ENCODE measurements around the gene AQP12B.
"Not testable (repeated sequence)": the region's sequence is repeated elsewhere in the genome, so short reads cannot be mapped to it uniquely, and the experiment has no call there.

Gene AQP12B, protein sequence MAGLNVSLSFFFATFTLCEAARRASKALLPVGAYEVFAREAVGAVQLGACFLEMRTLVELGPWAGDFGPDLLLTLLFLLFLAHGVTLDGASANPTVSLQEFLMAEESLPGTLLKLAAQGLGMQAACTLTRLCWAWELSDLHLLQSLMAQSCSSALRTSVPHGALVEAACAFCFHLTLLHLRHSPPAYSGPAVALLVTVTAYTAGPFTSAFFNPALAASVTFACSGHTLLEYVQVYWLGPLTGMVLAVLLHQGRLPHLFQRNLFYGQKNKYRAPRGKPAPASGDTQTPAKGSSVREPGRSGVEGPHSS

DNA sequence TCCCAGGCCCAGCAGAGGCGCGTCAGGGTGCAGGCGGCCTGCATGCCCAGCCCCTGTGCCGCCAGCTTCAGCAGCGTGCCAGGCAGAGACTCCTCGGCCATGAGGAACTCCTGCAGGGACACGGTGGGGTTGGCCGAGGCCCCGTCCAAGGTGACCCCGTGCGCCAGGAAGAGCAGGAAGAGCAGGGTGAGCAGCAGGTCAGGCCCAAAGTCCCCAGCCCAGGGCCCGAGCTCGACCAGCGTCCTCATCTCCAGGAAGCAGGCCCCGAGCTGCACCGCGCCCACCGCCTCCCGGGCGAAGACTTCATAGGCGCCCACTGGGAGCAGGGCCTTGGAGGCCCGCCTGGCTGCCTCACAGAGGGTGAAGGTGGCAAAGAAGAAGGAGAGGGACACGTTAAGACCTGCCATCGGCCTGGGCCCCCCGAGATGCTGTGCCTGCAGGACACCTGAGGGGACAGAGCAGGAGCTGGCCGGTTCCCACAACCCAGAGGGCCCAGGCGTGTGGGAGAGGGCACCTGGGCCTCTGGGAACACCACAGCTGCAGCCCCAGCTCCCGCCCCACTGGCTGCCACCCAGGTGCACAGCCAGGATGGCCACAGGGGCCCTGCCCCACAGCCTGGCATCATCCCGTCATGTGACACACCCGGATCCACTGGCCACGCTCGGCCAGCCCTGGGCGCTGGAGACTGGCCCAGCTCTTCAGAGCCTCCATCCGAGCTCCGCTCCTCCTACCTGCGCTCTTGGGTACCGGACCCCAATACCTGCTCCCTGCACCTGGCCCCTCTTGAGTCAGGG, at the start of gene AQP12B:
Gene AQP12B (minus strand): TSS at position 455 of the 794 bp plus-strand sequence. CDS start 48 bp downstream, at position 407.
- not testable (repeated sequence) for DNase-seq (ENCODE audit: low spot score)

DNA sequence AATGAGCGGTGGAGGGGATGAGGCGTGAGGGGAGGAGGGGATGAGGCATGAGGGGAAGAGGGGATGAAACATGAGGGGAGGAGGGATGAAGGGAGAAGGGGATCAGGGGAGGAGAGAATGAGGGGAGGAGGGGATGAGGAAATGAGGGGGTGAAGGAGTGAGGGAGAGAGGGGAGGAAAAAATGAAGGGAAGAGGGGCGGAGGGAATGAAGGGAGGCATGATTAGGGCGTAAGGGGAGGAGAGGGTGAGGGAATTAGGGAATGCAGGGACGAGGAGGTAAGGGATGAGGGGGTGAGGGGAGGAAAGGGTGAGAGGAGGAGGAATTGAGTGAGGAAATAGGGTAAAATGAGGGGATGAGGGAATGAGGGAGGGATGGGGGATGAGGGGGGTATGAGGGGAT, 49.5 kb upstream of the AQP12B start:
- no peak for DNase-seq (ENCODE audit: low spot score)

DNA sequence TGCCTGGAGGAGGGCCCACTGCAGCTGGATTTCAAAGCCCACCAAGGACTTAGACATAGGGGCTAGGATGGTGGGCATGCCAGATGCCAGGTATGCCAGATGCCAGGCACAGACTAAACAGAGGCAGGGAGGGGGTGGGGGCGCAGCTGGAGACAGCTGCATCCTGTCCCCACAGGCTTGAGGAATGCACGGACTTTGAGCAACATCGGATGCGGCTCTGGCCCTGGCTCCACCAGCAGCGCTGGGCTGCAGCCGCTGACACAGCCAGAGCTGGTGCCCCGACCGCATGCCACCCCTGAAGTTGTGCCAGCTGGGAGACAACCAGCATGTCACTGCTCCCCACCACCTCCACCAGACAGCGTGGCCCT, 48.5 kb upstream of the AQP12B start:
- DNase-seq (ENCODE audit: low spot score) = no peak

DNA sequence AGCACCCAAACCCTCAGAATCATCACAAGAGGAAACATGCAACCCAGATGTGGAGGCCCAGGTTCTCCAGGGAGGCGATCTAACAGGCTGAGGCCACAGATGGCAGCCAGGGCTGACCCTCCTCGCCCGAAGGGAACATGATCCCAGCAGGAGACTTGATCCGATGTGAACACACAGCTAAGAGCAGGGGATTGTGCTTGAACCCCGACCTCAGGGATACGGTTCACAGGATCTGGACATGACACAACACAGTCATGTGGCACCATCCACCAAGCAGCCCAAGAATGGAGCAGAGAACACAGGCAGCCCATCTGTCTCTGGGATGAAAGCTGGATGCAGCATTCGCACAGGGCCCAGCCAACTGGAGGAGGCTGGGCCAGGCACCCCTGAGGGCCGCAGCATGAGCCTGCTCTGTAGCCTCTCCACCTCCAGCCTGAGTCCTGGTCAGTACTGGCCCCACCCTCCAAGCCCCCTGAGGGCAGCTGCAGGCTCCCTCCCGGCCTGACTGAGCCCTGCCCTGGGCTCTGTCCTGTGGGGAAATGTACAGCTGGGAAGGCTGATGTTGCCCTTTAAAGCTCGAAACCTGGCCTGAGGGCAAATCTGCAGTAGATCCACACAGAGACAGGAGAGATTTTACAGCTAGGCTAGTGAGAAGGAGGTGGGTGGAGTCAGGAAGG, 48.0 kb upstream of the AQP12B start:
- no peak for DNase-seq (ENCODE audit: low spot score)

DNA sequence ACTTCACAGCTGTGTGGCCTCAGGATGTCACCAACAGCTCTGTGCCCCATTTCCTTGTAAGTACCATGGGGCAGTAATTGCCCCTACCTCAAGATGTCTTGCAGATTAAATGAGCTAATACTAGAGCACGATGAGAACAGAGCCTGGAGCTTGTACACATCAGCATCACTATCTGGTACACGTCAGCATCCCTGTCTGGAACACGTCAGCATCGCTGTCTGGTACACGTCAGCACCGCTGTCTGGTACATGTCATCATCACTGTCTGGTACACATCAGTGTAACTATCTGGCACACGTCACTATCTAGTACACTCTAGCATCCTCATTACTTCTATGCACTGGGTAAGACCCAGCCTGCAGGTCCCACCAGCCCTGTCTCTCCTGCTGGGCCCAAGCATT, 46.1 kb upstream of the AQP12B start:
- DNase-seq (ENCODE audit: low spot score) = no peak

DNA sequence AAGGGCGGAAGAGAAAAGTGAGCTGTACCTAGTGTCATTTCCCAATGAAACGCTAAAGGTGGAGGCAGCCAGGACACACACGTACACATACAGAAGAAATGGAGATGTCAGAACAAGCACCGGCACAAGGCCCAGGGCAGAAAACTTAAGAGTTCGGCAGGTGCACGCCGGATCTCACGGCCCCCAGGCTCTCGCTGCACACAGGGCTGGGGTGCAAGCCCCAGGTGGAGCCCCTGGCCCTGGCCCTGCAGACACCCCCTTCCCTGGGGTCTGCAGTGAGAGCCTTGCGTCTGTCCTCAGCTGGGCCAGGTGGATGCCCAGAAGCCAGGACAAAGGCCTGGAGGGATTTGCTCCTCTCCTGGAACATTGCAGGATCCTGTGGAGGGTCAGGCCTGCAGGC, 45.7 kb upstream of the AQP12B start:
- no peak for DNase-seq (ENCODE audit: low spot score)

DNA sequence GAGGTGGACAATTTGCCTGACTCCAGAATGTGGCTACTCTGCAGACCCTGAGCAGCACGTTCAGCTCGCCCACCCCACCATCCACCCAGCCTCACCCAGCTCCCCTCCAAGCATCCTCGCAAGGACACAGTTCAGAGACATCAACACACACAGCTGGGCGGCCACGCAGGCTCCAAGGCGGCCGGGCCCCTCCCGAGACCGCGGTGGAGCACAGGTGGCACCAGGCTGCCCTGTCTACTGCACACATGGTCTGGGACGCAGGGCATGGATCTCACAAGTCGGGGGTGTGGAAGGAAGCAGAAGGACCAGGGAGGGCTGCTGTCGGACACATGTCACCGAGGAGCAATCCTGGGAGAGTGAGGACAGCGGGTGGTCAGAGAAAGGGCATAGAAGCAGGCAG, 45.2 kb upstream of the AQP12B start:
- DNase-seq (ENCODE audit: low spot score) = no peak

DNA sequence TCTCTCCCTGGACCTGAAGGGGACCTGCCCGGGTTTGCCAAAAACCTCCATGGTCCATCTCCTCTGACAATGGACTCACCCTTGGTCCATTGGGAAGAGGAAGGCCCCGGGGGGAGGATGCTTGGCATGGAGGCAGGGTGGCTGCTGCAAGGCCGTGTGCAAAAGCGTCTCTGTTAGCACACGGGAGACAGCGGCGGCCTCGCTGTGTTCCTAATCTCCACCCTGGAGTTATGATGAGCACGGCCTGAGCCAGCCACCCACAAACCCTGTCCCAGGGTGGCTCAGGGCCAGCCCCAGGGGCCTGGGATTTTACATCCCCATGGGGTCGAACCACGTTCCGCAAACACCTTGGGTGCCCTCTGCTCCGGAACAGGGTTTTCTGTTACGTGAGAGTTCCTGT, 44.8 kb upstream of the AQP12B start:
- DNase-seq (ENCODE audit: low spot score) = no peak

DNA sequence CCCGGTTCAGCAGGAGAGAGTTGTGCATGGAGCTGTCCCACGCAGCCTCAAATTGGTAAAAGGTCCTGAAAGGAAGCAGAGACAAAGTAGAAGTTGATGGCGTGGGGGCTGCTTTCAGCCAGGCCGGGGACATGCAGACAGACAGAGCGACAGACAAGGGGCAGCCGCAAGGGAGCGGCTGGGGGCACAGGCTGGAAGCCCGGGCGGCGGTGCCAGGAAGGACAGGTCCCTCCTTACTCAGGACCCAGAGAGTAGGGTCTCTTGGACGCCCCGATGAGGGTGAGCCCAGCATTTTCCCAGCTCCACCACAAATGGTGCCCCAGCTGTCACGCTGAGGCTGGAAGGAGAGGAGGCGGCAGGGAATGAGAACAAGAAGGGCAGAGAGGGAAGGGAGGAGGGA, 44.2 kb upstream of the AQP12B start:
- DNase-seq (ENCODE audit: low spot score) = no peak

DNA sequence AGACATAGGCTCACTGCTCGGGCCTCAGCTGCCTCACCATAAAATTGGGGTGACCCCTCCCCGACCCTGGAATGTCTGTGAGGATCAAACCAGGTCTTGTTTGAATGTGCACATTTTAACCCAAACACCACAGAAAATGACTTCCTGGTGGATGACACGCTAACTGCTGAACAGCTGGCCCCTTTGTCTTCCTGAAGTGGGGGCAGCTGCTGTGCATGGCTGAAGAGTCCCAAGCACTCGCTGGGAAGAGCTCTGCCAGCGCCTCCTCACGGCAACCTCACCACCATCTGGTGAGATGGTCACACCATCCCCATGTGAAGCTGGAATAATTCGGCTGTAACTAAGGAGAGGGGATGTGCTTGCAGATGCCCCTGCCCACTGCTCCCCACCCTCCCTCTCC, 43.0 kb upstream of the AQP12B start:
- DNase-seq (ENCODE audit: low spot score) = no peak

DNA sequence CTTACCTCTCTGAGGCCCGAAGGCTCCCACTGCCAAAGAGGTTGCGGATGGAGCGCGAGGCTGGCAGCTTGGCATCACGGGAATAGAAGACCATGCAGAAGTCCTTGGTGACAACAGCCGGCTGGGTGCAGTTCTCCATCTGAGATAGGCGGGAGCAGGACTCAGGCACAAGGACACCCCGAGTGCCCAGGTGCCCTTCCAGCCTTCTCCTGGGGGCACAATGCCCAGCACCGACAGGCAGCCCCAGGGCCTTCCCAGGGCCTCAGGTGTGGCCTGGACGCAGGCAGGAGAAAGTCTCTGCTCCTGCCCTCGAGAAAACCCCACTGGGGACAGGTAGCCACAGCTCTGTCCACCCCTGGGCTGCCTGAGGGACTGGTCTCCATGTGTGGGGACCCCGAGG, 42.6 kb upstream of the AQP12B start:
- DNase-seq (ENCODE audit: low spot score) = no peak

DNA sequence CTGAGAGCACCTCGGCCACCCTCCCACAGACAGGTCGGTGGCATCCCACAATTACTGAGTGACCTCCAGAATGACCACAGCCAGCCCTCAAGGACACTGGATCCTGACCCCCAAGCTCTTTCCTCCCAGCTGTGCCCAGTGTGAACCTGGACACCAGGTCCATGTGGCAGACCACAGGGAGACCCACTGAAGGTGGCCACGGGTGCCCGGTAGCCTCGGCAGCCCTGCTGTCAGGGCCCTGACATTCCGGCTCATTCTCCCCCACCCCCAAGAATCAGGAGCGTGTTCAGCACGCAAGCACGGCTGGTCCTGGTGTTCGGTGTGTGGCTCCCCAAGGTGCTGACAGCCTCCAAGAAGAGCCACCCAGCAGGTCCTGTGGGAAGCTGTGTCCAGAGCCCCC, 41.7 kb upstream of the AQP12B start:
- no peak for DNase-seq (ENCODE audit: low spot score)

DNA sequence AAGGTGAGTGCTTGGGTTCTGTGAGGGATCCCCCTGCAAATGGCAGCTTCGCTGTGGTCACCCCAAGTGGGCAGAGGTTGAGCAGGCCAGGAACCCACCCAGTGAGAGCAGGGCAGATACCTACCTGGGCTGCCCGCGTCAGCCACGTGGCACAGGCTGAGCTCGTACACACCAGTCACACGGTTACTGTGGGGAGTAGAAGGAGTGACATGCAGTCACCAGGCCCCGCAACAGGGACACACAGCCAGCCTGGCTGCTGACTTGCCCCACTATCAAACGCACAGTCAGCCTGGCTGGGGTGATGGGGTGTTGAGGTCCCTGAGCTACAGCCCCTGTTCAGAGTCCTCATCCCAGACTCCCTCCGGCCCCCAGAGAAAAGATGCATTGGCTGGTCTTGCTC, 41.2 kb upstream of the AQP12B start:
- no peak for DNase-seq (ENCODE audit: low spot score)

DNA sequence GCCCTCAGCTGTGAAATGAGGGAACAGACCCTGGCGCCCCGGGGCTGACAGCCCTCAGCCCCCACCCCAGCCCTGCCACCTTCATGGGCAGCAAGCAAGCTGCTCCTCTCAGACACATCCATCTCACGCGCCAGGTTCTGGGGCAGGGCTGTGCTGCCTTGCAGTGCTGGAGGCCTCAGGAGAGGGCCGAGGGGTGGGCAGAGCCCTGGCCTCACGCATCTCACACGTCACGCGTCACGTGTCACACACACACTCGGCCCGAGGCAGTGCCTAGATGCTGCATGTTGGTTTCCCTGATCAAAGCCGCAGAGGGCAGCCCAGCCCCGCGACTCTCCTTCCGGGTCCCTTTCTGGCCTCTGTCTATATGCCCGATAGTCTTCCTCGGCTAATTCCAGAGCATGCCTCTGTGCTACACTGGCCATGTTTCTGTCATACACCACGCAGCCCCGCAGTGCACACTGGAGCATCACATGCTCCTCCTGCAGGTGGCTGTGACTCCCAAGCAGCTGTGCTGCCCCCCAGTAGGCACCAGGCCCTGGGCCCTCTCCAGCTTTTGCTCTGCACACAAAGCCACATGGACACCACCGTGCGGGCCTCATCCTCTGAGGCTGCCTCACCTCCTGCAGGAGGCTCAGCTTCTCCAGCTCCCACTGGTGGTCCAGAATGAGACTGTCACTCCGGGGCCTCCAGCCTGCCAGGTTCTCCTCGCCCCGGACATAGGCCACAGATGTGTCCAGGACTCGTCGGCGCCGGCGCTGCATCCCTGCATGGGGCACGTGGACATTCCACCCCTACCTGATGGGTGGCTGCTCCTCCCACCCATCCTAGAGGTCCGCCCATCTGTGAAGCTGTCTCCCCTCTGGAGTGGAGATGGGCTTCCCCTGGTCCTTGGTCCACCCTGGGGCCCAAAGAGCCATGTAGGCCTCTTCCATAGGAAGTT, 40.4 kb upstream of the AQP12B start:
- no peak for DNase-seq (ENCODE audit: low spot score)

DNA sequence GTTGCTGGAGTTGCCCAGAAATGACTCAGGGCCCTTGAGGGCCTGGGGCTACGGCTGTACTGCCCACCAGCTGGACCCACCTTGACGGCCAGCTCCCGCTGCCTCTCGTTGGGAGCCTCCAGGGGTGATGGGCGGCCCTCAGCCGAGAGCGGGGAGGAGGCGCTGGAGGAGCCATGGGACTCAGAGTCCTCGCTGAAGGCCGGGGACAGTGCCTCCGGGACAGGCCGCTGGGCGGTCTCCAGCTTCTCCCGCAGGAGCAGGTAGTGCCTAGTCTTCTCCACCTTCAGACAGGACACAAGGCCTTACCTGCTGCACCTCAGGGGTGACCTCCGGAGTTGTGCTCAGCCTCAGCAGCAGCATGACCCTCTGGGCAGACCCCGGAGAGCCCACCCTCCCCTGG, 39.7 kb upstream of the AQP12B start:
- DNase-seq (ENCODE audit: low spot score) = no peak

DNA sequence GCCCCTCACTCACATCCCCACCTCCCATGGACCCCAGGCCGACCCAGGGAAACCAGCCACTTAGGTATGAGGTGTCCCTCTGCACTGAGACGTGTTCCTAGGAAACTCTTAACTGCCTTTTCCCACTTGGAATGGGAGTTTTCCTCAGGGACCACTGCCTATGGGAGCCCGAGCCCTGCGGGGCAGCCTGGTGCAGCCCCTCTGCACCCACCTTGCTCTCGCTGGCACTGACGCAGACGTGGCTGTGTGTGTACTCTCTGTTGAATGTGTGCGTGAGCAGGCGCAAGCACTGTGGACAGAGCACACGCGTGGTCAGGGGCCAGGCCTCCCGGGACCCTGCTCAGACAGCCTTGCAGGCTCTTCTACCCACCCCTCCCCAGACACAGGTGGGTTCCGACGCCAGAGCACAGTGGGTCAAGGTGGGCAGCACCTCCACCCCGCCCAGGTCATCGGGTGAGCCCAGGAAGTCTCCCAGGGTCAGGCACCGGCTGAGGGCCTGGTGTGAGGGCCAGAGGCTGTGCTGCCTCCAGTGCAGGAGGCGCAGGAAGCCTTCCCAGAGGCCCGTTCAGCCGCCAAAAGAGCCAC, 39.0 kb upstream of the AQP12B start:
- DNase-seq (ENCODE audit: low spot score) = no peak

DNA sequence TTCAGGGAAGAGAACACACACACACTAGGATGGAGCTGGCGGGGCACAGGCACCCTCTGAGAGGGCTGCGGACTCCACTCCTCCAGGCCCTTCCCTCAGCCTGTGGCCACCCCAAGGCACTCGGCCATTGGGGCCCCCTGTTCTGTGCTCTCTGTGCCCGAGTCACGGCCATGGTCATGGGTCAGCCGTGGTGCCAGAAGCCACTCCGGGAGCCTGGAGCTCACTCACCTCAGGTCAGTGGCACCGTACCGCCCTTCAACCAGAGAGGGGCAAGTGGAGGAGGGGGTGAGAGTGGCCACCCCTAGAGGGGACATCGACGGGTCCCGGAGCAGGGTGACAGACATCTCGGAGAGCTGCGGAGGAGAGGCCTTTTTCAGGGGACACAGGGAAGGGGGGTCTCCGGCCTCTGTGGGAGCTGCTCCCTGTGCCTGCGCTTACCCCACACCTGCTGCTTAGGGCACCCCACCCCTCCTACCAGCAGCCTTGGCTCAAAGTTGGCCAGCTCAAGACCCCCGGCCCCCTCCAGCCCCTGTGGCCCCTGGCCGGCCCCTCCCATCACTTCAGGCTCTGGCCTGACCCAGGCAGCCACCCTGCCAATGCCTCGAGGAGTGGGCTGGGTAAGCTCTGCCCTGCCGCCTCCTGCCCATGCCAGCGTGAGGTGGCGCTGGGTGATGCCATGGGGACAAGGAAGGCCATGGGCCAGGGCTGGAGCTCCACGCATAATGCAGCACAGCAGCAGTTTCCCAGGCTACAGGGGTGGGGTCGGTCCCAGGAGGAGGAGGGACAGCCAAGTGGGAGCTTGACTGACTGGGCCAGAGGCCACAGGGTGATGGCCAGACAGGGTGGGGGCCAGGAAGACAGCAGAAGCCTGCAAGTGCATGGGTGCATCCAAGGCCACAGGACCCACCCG, 38.3 kb upstream of the AQP12B start:
- DNase-seq (ENCODE audit: low spot score) = no peak

DNA sequence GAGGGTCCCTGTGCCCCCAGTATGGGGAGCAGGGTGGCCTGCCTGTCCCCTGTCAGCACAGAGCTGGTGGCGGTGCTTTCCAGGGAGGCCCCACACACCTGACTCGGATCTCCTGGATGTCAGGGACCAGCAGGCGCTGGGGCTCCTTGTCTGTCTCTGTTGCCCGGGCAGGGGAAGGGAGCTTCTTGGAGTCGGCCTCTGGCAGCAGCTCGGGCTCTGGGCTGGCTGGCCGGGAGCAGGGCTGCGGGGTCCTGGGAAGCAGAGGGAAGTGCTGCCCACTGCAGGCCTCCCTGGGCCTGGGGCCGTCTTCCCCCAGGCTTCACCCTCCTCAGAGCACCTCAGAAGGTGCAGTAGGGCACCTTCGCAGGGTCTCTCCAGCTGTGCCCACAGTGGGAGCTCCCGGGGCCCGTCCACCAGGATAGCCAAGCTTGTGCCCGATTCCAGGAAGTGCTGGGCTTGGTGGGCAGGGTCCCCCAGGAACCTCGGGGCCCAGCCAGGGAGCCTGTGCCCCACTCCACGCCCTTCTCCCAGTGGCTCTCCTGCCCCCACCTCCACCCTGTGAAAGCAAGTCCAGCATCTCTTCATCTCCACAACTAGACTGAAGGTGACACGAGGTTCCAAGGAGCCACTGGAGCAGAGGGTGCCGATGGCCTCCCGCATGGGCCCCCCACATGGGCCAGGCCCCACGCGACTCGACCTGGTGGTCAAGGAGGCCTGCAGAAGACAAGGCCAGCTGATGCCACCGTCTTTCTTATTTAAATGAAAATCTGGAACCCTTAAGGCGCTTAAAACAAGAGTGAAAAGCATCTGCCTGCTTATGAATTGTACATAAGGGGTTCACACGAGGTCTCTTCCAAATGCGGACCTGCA, 37.2 kb upstream of the AQP12B start:
- DNase-seq (ENCODE audit: low spot score) = no peak

DNA sequence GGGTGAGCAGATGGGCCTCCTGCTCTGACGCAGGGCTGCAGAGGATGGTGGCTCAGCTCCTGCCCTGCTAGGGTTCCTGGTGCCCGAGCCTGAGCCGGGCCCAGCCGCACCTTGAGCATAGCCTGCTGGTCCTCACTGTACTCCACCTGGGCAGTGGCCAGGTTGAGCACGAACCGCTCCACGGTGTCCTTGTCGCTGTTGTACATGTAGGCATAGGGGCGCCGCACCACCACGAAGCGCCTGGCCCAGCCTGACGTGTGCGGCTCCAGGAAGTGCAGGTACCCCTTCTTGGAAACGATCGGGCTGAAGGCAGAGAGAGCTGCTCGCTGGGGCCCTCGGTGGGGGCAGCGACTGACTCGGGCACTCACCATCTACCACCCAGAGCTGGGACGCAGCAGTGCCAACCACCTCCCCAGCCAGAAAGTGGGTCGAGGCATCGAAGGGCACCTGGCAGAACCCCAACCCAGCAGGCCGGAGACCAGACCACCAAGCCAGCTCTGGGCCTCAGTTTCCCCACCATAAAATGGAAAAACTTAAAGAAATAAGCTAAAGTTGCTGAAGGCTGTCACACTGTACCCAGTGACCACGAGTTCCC, 36.3 kb upstream of the AQP12B start:
- DNase-seq (ENCODE audit: low spot score) = no peak
